NCI-H146 treated with DMSO at 0.1 percent for 48 hours (cell line): Measurements from ENCODE around the gene DDTL.
"Not testable (repeated sequence)": the region's sequence is repeated elsewhere in the genome, so short reads cannot be mapped to it uniquely, and the experiment has no call there.

Source experiments
- DNase-seq: peaks from one replicate; lab custom pipeline; 2025; ENCODE audit not compliant: unreplicated experiment; lab: John Stamatoyannopoulos, UW

Gene DDTL

DNA sequence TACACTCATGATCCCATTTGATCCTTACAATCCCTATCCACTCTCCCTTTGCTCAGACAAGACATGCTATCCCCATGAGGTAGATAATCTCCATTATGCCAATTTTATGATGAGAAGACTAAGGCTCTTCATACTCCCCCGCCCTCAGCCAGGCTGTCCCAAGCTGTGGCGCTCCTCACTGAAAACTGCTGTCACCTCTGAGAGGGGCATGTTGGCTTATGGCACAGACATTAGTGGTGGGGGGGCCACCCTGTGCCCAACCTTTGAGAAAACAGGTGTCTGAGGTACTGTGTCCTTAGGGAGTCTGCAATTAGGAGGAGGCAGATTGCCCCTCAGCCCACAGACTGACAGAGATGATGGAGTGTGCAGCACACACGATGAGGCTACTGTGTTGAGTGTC lies 2.4 kb downstream of the DDTL start:
- DNase-seq, result no peak

DNA sequence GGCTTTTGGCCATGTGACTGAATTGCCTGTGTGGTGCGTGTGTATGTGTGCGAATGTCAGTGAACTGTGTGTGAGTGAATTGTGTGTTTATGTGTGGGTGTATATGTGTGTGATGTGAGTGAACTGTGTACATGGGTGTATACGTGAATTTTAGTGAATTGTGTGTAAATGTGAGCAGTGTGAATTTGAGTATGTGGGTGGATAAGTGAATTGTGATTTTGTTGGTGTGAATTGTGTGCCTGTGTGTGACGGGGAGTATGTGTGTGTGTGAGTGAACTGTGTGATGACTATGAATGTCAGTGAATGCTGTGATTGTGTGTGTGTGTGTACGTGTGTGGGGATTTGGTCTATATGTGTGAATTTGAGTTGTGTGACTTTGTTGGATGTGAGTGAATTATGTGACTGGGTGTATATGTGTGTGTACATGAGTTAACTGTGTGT lies 3.5 kb downstream of the DDTL start:
- DNase-seq, result no peak

DNA sequence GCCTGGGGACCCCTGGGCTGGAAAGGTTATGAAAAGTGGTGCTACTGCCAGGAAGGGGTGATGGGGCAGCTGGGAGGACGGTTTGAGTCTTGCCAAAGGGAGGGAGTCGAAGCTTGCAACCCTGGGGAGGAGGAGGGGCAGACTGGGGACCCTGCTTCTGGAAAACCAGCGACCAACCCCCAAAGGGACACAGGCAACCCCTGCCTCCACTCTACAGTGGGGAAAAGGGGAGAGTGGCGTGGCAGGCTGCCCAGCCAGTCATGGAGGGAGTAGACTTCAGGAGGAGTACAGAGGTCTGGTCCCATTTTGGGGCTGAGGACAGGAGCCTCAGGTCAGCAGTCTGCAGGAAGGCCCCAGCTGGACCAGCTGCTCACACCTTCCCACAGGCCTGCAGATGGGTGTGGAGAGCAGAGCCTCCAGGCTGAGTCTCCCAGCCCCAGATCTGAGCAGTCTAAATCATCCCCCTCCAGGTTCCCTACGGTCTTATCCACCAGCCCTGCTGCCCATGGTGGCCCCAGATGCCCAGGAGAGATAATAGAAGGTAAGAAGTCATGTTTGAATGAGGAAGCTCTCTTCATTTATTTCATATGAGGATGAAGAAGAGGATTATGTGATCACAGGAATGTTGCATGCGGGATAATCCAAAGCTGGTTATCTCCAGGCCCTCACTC lies 4.3 kb downstream of the DDTL start:
- DNase-seq, result no peak

DNA sequence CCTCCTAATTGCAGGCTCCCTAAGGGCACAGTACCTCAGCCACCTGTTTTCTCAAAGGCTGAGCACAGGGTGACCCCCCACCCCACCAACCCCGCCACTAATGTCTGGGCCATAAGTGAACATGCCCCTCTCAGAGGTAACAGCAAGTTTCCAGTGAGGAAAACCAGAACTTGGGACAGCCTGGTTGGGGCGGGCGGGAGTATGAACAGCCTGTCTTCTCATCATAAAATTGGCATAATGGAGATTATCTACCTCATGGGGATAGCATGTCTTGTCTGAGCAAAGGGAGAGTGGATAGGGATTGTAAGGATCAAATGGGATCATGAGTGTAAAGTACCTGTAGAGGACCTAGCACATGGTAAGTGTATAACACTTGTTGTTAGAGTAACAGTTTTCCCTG lies 5.2 kb downstream of the DDTL start:
- DNase-seq, result not testable (repeated sequence)

DNA sequence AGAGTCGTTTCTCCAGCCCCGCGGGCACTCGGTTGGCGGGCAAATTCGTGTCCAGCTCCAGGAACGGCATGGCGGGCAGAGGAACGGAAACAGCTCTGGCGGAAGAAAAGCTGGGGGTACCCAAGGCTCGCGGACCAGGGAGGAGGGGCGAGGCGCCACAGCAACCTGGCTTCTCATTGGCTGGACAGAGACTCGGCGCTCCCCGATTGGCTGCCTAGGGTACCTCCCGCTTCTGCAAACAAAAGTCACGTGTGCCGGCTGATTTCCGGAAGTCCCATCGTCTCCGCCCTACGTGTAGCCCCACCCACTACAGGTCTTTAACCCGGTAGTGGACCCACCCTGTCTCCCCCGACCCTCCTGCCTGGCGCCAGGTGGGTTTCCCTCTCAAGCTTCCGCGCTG lies 7.7 kb downstream of the DDTL start, which contains the start of gene DDT:
TSS of gene DDT (minus strand) at position 97 of the 400 bp plus-strand sequence. CDS start at position 70, 27 bp downstream.
- DNase-seq, result not testable (repeated sequence)

DNA sequence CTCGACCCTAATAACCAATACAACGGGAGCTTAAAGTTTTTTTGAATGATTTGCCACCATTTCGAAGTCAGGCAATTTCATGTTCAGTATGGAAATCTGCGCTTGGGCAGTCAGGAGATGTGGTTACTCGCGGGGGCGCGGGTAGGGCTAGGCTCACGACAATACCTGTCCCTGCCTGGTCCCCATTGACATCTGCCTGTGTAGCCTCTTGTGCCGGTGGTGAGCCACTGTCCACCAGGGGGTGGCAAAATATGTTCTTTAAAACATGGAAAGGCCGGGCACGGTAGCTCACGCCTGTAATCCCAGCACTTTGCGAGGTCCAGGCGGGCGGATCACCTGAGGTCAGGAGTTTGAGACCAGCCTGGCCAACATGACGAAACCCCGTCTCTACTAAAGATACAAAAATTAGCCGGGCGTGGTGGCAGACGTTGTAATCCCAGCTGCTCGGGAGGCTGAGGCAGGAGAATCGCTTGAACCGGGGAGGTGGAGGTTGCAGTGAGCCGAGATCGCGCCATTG lies 8.2 kb downstream of the DDTL start:
- DNase-seq, result not testable (repeated sequence)

DNA sequence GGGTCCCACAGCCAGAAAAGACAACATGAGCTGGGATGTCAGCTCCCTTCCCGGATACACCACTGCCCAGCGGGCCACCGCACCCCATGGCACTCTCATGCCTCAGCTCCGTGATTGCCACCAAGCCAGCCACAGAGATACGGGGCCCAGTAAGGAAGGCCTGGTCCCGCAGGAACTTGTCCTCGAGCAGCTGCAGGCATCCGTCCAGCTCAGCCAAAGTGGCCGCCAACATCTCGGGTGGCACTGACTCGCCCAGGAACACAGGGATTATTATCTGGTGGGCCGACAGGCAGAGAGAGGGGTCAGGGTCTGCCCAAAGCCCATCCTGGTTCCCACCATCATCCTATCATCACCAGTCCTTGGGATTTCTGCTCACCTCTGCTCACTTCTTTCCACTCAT lies 10.6 kb downstream of the DDTL start:
- DNase-seq, result not testable (repeated sequence)

DNA sequence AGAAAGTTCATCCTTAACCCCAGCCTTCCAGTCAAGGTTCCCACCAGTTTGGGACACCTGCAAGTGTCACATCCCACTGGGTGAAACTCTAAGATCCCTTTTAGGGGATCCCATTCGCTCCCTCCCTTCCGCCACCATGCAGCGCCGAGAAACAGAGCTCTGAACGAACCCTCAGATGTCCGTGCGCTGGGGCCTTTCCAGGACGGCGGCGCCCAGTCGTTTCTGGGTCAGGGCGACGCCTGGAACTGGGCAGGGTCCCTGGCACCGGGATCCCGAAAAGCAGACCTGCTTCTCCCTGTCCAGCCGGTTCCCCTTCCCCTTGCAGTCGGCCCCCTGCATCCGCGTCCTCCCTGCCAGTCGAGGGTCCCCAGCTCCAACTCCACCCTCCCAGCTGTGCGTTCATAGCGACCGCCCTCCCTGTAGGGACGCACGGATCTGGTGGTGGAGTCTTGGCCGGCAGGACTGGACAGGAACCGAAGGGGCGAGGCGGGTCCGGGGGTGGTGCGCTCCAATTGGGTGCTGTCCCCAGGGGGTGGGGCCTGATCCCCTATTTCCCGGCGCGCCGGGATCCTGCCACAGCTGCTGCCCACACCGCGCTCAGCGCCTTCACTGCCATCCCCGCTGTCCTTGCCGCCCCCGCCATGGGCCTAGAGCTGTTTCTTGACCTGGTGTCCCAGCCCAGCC lies 13.0 kb downstream of the DDTL start, which contains the start of gene GSTT2:
TSS of gene GSTT2 (plus strand) at position 578 of the 684 bp plus-strand sequence.
- DNase-seq, result not testable (repeated sequence)

DNA sequence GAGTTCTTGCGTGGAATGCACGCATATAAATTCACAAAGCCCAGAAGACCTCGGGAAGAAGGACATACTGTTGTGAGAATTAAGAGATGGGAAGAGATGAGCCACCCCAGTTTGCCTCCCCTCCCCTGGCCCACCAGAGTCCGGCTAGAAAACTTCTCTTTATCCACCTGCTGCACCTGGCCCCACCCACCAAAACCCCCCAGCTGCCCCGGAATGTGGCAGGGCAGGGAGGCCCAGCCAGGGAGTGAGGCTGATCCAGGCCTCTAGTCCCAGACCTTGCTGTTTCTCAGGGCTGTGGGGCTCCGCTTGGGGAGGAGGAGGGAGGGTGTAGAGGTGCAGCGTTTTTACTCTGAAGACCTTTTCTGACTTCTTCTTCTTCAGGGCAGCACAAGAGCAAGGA lies 13.9 kb downstream of the DDTL start:
- not testable (repeated sequence) for DNase-seq

DNA sequence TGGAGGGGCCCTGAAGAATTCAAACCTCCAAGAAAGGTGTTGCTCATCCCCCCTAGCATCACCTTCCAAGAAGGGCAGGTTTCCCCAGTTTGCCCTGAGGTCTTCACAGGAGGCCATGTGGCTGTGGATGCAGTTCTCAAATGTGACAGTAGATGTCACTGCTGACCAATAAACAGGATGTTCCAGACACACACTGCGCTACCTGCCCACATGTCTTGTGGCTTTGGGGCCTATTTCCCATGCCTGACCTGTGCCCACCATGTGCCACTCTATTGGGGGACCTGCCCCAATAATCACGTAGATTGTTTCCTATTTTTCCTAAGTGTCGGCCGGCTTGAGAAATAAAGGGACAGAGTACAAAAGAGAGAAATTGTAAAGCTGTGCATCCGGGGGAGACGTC lies 17.7 kb downstream of the DDTL start:
- no peak for DNase-seq

DNA sequence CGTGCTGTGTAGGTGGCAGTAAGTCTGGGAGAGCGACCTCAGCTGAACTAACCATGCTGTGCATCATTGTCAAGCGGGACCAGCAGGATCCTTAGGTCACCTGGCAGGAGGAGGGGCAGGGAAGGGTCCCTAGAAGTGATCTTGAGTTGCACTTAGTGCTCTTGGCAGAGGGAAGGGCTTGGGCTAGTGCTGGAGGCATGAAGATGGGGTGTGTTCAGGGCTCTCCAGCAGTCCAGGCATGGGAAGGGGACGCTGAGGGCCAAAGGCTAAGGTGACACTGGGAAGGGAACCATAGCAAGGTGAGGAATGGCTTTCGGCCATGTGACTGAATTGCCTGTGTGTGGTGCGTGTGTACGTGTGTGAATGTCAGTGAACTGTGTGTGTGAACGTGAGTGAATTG lies 19.4 kb downstream of the DDTL start:
- DNase-seq, result not testable (repeated sequence)

DNA sequence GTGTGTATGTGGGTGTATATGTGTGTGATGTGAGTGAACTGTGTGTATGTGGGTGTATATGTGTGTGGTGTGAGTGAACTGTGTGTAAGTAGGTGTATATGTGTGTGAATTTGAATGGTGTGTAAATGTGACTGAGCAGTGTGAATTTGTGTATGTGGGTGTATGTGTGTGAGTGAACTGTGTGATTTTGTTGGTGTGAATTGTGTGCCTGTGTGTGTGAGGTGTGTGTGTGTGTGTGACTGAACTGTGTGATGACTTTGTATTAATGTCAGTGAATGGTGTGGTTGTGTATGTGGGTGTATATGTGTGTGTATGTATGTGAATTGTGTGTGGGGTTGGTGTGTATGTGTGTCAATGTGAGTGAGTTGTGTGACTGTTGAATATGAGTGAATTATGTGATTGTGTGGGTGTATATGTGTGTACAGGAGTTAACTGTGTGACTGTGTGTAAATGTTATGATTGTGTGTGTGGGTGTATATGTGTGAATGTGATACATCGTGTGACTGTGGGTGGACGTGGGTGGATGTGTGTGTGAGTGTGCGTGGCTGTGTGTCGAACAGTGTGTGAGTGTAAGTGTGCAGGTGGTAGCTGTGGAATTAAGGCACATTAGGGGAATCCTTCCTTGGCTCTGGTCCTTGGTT lies 20.0 kb downstream of the DDTL start:
- DNase-seq, result not testable (repeated sequence)

DNA sequence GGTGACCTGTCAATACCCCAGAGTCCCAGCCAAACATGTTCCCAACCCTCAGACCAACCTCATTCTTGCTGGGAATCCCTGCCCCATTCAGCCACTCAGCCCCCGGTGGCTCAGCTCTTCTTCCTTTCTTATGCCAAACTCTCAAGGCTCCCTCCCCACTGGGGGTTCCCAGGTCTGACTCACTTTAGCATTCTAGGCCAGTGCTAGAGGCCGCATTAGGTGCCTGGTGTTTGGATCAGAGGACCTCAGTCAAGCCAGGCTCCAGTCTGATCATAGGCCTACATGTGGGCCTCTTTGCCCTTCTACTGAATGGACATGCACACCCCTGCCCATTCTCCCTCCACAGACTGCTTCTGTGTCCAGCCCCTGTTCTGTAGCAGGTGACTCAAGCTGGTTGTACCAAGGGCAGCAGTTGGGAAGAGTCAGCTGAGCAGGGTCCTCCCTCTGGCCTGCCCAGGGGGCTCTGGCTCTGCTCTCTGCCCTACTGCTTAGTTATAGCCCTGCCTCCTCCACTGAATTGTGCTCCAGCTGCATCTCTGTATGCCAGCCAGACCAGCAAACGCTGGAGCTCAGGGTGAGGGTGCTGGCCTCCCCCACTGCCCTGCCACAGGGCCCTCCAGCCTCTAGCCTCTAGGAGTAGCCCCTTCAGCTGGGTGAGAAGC lies 23.0 kb downstream of the DDTL start:
- DNase-seq, result not testable (repeated sequence)

DNA sequence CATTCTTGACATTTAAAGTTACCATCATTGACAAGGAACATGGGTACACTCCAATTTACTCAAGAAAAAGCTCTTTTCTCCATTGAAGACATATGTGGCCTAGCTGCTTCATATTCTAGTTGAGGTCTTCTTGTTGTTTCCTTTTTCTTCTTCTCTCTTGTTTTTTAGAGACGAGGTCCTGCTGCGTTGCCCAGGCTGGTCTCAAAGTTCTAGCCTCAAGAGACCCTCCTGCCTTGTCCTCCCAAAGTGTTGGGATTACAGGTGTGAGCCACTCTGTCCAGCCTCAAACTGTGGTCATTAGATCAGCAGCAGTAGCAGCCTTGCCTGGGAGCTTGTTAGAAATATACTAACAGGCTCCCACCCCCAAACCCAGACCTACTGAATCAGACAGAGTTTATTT lies 26.4 kb downstream of the DDTL start:
- DNase-seq, result not testable (repeated sequence)

DNA sequence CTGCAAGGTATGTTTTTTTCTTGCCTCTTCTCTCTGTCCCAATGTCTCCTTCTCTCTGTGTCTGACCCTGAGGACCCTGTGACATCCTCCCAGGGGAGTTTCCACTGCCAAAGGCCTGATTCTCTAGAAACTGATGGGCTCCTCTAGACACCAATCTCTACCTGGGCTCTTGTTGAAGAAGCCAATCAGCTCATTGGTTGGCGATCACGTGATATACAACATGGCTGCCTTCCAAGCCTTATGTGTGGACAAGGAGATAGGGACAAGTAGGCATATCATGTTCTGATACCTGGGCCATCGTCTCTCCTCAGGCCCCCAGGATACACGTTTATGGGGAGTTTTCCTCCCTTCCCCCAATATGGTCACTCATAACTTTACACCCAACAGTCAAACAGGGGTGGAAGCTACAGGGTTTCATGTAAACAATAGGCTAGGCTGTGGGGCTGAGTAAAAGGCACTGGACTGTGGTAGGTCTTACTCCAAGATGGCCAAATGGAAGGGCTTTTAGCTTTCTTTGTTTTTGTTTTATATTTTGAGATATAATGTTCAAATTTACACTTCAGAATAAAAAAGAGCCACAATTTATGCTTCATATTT lies 27.0 kb downstream of the DDTL start:
- DNase-seq, result not testable (repeated sequence)

DNA sequence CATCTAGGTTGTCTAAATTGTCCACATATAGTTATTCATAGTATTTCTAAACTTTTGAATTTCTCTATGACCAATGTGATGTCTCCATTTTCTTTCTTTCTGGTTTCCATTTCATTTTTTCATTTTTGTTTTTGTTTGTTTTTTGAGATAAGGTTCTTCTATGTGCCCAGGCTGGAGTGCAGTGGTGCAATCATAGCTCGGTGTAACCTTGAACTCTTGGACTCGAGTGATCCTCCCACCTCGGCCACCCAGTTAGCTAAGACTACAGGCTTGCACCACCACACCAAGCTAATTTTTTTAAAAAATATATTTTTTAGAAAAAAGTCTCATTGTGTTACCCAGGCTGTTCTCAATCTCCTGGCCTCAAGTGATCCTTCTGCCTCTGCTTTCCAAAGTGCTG lies 30.4 kb downstream of the DDTL start:
- no peak for DNase-seq

DNA sequence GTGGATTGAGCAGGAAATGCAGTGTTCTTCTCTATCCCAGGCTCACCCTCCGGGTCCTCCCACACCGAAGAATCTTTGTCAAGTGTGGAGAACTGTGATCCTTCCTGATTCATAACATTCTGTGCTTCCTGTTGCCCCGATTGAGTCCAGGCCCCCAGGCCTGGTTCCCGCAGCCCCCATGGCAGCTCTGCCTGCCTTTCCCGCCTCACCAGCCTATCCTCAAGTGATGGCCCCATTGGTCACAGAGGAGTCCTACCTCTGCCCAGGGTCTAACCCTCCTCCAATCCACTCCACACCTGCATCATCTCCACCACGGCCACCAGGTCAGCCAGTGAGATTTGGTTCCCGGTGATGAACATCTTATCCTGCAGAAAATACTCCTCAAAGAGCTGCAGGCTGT lies 33.1 kb downstream of the DDTL start:
- DNase-seq, result not testable (repeated sequence)

DNA sequence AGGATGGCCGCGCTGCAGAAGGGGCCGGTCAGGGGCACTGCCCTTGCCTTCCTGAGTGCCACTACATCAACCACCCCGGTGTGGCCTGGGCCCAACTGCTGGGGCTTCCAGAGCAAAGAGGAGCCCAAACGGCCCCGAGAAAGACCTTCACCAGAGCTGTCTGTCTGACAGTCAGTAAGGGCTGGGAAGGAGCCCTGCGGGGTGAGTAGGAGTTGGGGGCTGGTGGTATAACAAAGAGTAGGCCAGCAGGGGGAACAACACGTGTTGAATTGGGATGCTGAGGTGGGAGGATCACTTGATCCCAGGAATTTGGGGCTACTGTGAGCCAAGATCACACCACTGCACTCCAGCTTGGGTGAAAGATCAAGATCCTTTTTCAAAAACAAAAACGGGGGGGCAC lies 34.6 kb downstream of the DDTL start:
- DNase-seq, result no peak

DNA sequence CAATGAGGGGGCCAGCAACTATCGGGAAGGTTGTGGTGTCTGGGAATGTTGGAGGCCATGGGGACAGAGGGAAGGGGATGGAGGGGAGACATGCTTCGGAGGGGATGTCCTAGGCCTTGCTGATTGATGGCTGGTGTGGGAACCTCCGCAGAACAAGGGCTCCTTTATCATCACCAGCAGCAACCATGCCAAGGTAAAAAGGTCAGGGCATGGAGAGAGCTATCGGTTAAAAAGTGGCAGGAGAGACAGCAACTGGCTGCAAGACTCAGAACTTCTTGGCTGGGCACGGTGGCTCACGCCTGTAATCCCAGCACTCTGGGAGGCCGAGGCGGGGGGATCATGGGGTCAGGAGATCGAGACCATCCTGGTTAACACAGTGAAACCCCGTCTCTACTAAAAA lies 35.6 kb downstream of the DDTL start:
- no peak for DNase-seq

DNA sequence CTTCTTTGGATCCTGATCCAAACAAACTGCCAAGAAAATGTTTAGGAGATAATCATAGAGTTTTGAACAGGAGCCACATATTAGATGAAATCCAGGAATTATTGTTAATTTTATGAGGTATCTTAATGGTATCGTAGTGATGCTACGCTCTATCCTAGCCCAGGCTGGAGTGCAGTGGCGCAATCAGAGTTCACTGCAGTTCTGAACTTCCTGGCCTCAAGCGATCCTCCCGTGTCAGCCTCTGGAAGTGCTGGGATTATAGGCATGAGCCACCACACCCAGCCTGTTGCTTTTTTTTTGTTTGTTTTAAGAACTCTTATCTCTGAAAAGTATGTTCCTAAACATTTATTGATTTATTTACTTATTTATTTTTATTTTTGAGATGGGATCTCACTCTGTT lies 36.2 kb downstream of the DDTL start:
- no peak for DNase-seq

DNA sequence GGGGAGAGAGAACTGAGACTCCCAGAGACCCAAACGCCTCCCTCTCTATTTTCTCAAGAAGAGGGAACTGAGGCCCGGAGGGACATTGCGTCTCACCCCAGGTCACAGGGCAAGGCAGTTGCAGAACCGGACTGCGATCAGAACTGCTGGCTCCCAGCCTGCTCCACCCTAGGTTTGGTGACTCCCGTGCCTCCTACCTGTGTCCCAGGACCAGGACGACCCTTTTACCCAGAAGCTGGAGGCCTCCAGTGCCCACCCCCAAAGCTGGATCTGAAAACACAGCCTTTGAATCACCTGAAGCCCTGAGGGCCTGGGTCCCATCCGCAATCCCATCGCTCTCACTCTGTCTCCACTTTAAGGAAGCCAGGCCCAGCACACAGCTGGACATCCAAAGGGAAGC lies 37.2 kb downstream of the DDTL start:
- DNase-seq, result no peak
